ENCODE data around the gene PSG7.
"Not testable (repeated sequence)": the region's sequence is repeated elsewhere in the genome, so short reads cannot be mapped to it uniquely, and the experiment has no call there.

DNA sequence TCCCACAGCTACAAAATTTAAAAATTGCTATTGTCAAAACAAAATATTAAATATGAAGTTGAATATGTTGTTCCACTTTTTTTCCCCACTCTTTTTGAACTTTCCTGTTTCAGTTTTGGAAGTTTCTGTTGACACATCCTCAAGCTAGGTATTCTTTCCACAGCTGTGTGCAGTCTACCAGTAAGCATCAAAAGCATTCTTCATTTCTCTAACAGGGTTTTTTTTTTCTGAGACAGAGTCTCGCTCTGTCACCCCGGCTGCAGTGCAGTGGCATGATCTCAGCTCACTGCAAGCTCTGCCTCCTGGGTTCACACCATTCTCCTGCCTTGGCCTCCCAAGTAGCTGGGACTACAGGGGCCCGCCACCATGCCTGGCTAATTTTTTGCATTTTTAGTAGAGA is 62.9 kb downstream of the PSG7 start:
- TF ChIP-seq POLR2A (IDR thresholded peaks at IDR 0.05) = not testable (repeated sequence)
- TF ChIP-seq, protein P1, sequence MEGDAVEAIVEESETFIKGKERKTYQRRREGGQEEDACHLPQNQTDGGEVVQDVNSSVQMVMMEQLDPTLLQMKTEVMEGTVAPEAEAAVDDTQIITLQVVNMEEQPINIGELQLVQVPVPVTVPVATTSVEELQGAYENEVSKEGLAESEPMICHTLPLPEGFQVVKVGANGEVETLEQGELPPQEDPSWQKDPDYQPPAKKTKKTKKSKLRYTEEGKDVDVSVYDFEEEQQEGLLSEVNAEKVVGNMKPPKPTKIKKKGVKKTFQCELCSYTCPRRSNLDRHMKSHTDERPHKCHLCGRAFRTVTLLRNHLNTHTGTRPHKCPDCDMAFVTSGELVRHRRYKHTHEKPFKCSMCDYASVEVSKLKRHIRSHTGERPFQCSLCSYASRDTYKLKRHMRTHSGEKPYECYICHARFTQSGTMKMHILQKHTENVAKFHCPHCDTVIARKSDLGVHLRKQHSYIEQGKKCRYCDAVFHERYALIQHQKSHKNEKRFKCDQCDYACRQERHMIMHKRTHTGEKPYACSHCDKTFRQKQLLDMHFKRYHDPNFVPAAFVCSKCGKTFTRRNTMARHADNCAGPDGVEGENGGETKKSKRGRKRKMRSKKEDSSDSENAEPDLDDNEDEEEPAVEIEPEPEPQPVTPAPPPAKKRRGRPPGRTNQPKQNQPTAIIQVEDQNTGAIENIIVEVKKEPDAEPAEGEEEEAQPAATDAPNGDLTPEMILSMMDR (IDR thresholded peaks at IDR 0.05) = not testable (repeated sequence)

Measured in prostate gland (tissue), 2 donors.